ENCODE measurements around the gene MOCS3. TPM values are rescaled to one million over a fixed set of nuclear protein-coding genes. Genes with fewer than 3 reads are reported as not detected.

The MOCS3 gene
- total RNA-seq, 1 donor, result 10.5 TPM

- Histone ChIP-seq H3K79me2 (ENCODE audit: insufficient read depth, low read length) (peaks cover 81% of the 10 kb centered on the region), H3K9me3 (ENCODE audit: low read depth, low read length) (no peaks in the 10 kb centered on the region), H4K20me1 (ENCODE audit: insufficient read depth, low read length) (peaks cover 39% of the 10 kb centered on the region), H3K27ac (ENCODE audit: low read depth, low read length) (peak overlapping the region; percentile 98), H3K4me1 (ENCODE audit: insufficient read depth, low read length) (peaks cover 23% of the 10 kb centered on the region), H3K4me3 (ENCODE audit: insufficient read depth, low read length) (peak overlapping the region; percentile 94), H2AFZ (ENCODE audit: low read length) (no peak overlapping the region), H3K4me2 (ENCODE audit: insufficient read depth, low read length) (peak overlapping the region; percentile 92), H3K36me3 (ENCODE audit: insufficient read depth, low read length) (peaks cover 40% of the 10 kb centered on the region), H3K27me3 (ENCODE audit: insufficient read depth, low read length) (no peaks in the 10 kb centered on the region)
- no peak for DNase-seq (ENCODE audit: insufficient read length, low spot score, missing footprints)
- TF ChIP-seq, protein P1, sequence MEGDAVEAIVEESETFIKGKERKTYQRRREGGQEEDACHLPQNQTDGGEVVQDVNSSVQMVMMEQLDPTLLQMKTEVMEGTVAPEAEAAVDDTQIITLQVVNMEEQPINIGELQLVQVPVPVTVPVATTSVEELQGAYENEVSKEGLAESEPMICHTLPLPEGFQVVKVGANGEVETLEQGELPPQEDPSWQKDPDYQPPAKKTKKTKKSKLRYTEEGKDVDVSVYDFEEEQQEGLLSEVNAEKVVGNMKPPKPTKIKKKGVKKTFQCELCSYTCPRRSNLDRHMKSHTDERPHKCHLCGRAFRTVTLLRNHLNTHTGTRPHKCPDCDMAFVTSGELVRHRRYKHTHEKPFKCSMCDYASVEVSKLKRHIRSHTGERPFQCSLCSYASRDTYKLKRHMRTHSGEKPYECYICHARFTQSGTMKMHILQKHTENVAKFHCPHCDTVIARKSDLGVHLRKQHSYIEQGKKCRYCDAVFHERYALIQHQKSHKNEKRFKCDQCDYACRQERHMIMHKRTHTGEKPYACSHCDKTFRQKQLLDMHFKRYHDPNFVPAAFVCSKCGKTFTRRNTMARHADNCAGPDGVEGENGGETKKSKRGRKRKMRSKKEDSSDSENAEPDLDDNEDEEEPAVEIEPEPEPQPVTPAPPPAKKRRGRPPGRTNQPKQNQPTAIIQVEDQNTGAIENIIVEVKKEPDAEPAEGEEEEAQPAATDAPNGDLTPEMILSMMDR (IDR thresholded peaks at IDR 0.05; ENCODE audit: extremely low read depth, low read depth, low read length), result no peak
These were observed 1.3 kb upstream of the MOCS3 start for GRCh38 chr20:50957276-50957675.

DNA sequence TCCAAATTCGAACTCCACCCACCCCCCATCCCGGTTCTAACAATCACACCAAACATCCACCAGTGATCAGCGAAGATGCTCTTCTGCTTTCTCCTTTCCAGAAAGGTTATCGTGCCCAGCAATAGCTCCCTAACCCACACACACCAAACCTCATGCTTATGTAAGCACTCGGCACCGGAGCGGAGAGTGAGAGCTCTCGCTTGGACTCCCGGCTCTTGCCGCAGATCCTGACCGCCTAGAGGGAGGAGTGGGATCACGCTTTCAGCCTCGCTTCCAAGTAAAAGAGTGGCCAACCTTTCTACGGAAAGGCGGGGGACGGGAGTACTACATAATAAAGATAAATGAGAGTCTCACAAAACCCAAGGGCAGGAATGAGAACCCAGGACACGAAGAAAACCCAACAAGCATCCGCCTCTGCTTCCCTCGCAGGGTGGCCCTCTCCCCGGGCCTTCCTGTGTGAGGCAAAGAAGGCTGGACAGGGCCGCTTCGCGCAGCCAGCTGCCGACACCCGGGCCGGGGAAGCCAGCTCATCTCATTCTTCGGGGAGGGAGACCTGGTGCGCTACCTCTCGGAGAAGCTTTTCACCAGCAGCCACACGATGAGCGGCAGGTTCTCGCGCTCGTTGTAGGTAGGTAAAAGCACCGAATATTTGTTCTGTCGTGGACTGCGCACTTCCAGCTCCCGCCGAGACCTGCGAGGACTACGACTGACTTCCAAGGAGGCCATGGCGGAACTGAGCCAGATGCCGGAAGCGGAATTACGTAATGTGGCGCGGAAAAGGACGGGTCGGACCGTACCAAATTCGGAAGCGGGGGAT lies 612 bp upstream of the MOCS3 start, which contains the start of gene DPM1:
Gene DPM1 (minus strand): TSS at position 735 of the 817 bp plus-strand sequence. CDS start 9 bp downstream, at position 726.
- Histone ChIP-seq H2AFZ (ENCODE audit: low read length) (peak within 1 kb of the TSS; percentile 74), H4K20me1 (ENCODE audit: insufficient read depth, low read length) (peaks cover 38% of the 10 kb centered on the region), H3K27me3 (ENCODE audit: insufficient read depth, low read length) (no peaks in the 10 kb centered on the region), H3K36me3 (ENCODE audit: insufficient read depth, low read length) (peaks cover 33% of the 10 kb centered on the region), H3K4me3 (ENCODE audit: insufficient read depth, low read length) (peak within 1 kb of the TSS; percentile 94), H3K4me2 (ENCODE audit: insufficient read depth, low read length) (peak within 1 kb of the TSS; percentile 92), H3K4me1 (ENCODE audit: insufficient read depth, low read length) (peaks cover 23% of the 10 kb centered on the region), H3K27ac (ENCODE audit: low read depth, low read length) (peak within 1 kb of the TSS; percentile 98), H3K9me3 (ENCODE audit: low read depth, low read length) (no peaks in the 10 kb centered on the region), H3K79me2 (ENCODE audit: insufficient read depth, low read length) (peaks cover 77% of the 10 kb centered on the region)
- peak; percentile 87 for DNase-seq (ENCODE audit: insufficient read length, low spot score, missing footprints)
- TF ChIP-seq, protein P1 (IDR thresholded peaks at IDR 0.05; ENCODE audit: extremely low read depth, low read depth, low read length), result no peak

DNA sequence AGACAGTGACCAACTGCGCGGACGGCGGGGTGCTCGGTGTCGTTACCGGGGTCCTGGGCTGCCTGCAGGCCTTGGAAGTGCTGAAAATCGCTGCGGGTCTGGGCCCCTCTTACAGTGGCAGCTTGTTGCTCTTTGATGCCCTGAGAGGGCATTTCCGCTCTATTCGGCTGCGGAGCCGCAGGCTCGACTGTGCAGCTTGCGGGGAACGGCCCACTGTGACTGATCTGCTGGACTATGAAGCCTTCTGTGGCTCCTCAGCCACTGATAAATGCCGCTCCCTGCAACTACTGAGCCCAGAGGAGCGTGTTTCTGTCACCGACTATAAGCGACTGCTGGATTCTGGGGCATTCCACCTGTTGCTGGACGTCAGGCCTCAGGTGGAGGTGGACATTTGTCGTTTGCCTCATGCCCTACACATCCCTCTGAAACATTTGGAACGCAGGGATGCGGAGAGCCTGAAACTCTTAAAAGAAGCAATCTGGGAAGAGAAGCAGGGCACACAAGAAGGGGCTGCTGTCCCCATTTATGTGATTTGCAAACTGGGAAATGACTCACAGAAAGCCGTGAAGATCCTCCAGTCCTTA lies 1.0 kb downstream of the MOCS3 start:
- Histone ChIP-seq H3K9me3 (ENCODE audit: low read depth, low read length) (no peaks in the 10 kb centered on the region), H2AFZ (ENCODE audit: low read length) (peak overlapping the region; percentile 74), H3K79me2 (ENCODE audit: insufficient read depth, low read length) (peaks cover 61% of the 10 kb centered on the region)

More for the DNA sequence above, 1.0 kb downstream of the MOCS3 start:
- Histone ChIP-seq H3K4me2 (ENCODE audit: insufficient read depth, low read length) (peak overlapping the region; percentile 92), H4K20me1 (ENCODE audit: insufficient read depth, low read length) (peaks cover 31% of the 10 kb centered on the region), H3K36me3 (ENCODE audit: insufficient read depth, low read length) (peaks cover 17% of the 10 kb centered on the region), H3K27me3 (ENCODE audit: insufficient read depth, low read length) (no peaks in the 10 kb centered on the region), H3K4me1 (ENCODE audit: insufficient read depth, low read length) (peaks cover 23% of the 10 kb centered on the region), H3K27ac (ENCODE audit: low read depth, low read length) (peak overlapping the region; percentile 98), H3K4me3 (ENCODE audit: insufficient read depth, low read length) (peak overlapping the region; percentile 94)
- DNase-seq (ENCODE audit: insufficient read length, low spot score, missing footprints), result no peak
- TF ChIP-seq, protein P1 (IDR thresholded peaks at IDR 0.05; ENCODE audit: extremely low read depth, low read depth, low read length), result no peak
